ENCODE measurements around the gene NKAIN4.

The NKAIN4 gene

DNA sequence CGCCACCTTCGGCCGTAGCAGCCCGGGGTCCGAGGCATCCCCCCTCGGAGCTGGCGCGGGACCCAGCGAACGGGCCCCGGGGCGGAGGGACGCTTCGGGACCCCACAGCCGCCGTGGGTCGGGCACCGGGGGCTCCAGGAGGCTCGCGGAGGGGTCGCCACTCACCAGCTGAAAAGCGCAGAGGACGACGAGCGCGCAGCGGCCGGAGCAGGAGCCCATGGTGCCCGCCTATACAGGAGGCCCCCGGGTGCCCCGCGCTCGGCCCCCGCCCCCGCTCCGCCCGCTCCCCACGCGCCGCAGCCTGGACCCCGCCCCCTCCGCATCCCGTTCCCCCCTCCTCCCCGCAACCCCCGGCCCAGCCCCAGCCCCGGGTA lies at the start of gene NKAIN4:
Gene NKAIN4, minus strand, starts transcription at position 232 of the 374 bp plus-strand sequence. Its CDS starts 13 bp downstream, at position 219.
- DNase-seq (ENCODE audit: low read depth, low spot score), result no peak
- no peak within 1 kb of the TSS for H3K9ac ChIP-seq (ENCODE audit: insufficient read length)
- no peaks in the 10 kb centered on the region for H3K36me3 ChIP-seq (ENCODE audit: insufficient read depth, low read length)
- TF ChIP-seq FOXP2 (optimal IDR thresholded peaks at IDR 0.05; ENCODE audit: control extremely low read depth, extremely low read length, insufficient read depth) (no peak), POLR2AphosphoS5 (IDR thresholded peaks at IDR 0.05; ENCODE audit: borderline replicate concordance, low read depth, low read length) (no peak)
- no peak within 1 kb of the TSS for H3K4me3 ChIP-seq
- no peaks in the 10 kb centered on the region for H3K9me3 ChIP-seq (ENCODE audit: low read depth, low read length)
- no peak within 1 kb of the TSS for H3K27ac ChIP-seq

DNA sequence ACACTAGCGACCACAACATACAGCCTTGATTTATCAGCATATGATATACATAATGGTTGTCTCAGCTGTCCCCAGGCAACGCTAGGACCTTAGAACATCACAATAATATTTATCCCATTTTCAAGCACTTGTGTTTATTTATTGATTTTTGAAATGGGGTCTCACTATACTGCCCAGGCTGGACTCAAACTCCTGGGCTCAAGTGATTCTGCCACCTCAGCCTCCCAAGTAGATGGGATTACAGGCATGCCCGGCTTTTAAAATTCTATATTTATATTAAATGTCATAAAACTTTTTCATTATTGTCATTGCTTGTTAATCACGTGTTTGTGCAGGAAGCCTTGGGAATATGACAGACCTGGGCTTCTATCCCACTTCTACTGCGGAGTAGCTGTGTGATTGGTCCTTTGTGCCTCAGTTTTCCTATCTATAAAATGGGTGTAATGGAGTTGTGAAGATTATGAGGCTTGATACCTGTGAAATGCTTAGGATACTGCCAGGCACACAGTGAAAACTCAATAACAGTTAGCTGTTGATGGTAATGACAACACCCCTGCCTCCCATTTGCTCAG lies 48.9 kb upstream of the NKAIN4 start:
- Histone ChIP-seq H3K27ac (no peak overlapping the region), H3K4me3 (no peak overlapping the region), H3K9me3 (ENCODE audit: low read depth, low read length) (no peaks in the 10 kb centered on the region), H3K36me3 (ENCODE audit: insufficient read depth, low read length) (no peaks in the 10 kb centered on the region), H3K9ac (ENCODE audit: insufficient read length) (no peak overlapping the region)
- no peak for DNase-seq (ENCODE audit: low read depth, low spot score)
- no peak for TF ChIP-seq EZH2 (IDR thresholded peaks at IDR 0.05)
- no peak for TF ChIP-seq FOXP2 (optimal IDR thresholded peaks at IDR 0.05; ENCODE audit: control extremely low read depth, extremely low read length, insufficient read depth)
- TF ChIP-seq POLR2AphosphoS5 (IDR thresholded peaks at IDR 0.05; ENCODE audit: borderline replicate concordance, low read depth, low read length), result no peak

DNA sequence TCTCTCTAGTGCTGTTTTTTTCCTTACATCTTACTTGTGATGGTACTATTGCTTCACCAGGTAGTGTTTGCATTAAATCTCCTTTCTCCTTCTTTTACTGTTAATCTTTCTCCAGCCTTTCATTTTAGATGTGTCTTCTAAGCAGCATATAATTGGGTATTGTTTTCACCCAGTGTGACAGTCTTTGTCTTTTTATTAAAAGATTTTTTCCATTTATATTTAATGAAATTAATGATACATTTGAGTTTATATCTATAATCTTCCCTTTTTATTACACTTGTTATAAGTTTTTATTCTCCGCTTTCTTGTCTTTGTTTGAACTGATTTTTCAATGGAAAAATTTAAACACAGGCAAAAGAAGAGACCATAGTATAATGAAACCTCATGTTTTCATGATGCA lies 47.4 kb upstream of the NKAIN4 start:
- Histone ChIP-seq H3K27ac (no peak overlapping the region), H3K9me3 (ENCODE audit: low read depth, low read length) (no peaks in the 10 kb centered on the region), H3K9ac (ENCODE audit: insufficient read length) (no peak overlapping the region), H3K4me3 (no peak overlapping the region), H3K36me3 (ENCODE audit: insufficient read depth, low read length) (no peaks in the 10 kb centered on the region)
- no peak for DNase-seq (ENCODE audit: low read depth, low spot score)
- TF ChIP-seq FOXP2 (optimal IDR thresholded peaks at IDR 0.05; ENCODE audit: control extremely low read depth, extremely low read length, insufficient read depth) (no peak), POLR2AphosphoS5 (IDR thresholded peaks at IDR 0.05; ENCODE audit: borderline replicate concordance, low read depth, low read length) (no peak), EZH2 (IDR thresholded peaks at IDR 0.05) (no peak)

DNA sequence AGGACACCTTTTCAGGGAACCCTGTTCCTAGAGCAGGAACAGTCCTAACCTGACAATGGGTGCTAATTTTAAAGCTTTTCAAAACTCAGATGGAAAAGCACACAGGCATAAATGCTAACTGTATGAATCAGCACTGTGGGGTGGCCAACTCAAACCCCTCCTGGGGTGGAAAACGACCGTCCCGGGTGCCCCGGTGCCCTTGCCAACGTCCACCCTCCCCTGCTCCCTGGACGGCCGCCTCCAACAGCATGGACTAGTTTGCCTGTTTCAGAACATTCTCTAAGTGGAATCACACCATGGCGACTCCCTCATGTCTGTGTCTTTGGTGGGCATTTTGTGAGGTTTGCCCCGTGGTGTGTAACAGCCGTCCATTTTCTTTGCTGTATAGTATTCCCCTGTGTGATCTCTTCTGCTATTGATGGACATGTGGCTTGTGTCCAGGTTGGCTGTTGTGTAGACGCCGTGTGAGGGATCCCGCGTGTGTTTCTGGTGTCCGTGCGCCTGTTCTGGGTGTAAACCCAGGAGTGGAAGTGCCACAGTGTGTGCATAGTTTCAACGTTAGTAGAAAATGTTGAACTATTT lies 44.6 kb upstream of the NKAIN4 start:
- no peak for DNase-seq (ENCODE audit: low read depth, low spot score)

DNA sequence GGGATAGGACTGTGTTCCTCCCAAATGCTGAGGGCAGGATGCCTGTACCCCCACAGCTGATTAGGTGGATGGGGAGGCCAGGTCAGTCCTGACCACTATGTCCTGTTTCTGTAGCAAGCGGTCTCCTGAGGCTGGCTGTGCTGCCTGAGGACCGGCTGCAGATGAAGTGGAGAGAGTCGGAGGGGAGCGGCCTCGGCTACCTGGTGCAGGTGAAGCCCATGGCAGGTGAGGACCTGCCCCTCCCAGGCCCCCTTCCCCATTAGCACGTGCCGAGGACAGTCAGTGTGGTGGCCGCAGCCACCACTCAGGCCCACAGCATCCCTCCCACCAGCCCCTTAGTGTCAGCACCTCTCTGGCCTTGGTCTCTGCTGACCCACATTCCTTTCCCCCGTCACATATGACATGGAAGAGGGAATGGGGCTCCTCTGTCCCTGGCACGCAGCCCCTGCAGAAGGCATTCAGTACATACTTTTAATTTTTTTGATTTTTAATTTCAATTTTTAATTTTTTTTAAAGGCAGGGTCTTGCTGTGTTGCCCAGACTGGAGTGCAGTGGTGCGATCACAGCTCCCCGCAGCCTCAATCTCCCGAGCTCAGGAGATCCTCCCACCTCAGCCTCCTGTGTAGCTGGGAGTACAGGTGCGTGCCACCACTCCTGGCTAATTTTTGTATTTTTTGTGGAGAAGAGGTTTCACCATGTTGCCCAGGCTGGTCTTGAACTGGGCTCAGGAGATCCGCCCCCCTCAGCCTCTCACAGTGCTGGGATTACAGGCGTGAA lies 43.7 kb upstream of the NKAIN4 start:
- Histone ChIP-seq H3K36me3 (ENCODE audit: insufficient read depth, low read length) (no peaks in the 10 kb centered on the region), H3K9ac (ENCODE audit: insufficient read length) (no peak overlapping the region), H3K9me3 (ENCODE audit: low read depth, low read length) (no peaks in the 10 kb centered on the region), H3K27ac (no peak overlapping the region), H3K4me3 (no peak overlapping the region)
- DNase-seq (ENCODE audit: low read depth, low spot score), result no peak
- TF ChIP-seq FOXP2 (optimal IDR thresholded peaks at IDR 0.05; ENCODE audit: control extremely low read depth, extremely low read length, insufficient read depth), result no peak
- TF ChIP-seq EZH2 (IDR thresholded peaks at IDR 0.05), result no peak
- no peak for TF ChIP-seq POLR2AphosphoS5 (IDR thresholded peaks at IDR 0.05; ENCODE audit: borderline replicate concordance, low read depth, low read length)

More for the DNA sequence above, 44.6 kb upstream of the NKAIN4 start:
- TF ChIP-seq EZH2 (IDR thresholded peaks at IDR 0.05), result no peak
- no peak for TF ChIP-seq FOXP2 (optimal IDR thresholded peaks at IDR 0.05; ENCODE audit: control extremely low read depth, extremely low read length, insufficient read depth)
- Histone ChIP-seq H3K9ac (ENCODE audit: insufficient read length) (no peak overlapping the region), H3K9me3 (ENCODE audit: low read depth, low read length) (no peaks in the 10 kb centered on the region), H3K4me3 (no peak overlapping the region), H3K36me3 (ENCODE audit: insufficient read depth, low read length) (no peaks in the 10 kb centered on the region), H3K27ac (no peak overlapping the region)

DNA sequence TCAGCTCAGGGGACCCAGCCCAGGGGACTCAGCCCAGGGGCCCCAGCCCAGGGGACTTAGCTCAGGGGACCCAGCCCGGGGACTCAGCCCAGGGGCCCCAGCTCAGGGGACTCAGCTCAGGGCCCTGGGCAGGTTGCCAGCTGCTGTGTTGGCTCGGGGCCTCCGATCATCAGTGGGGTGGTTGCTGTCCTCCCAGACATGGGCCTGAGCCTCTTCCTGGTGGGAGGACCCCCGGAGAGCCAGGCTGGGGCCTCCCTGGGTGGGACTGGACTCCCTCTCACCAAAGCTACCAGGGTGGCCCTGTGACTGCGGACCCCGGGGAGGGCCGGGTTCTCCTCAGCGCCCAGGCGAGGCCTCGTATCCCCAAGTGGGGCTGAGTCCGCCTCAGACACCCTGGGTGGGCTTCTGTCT lies 43.1 kb upstream of the NKAIN4 start:
- Histone ChIP-seq H3K36me3 (ENCODE audit: insufficient read depth, low read length) (no peaks in the 10 kb centered on the region), H3K9ac (ENCODE audit: insufficient read length) (no peak overlapping the region), H3K9me3 (ENCODE audit: low read depth, low read length) (no peaks in the 10 kb centered on the region), H3K27ac (no peak overlapping the region), H3K4me3 (no peak overlapping the region)
- TF ChIP-seq EZH2 (IDR thresholded peaks at IDR 0.05) (no peak), POLR2AphosphoS5 (IDR thresholded peaks at IDR 0.05; ENCODE audit: borderline replicate concordance, low read depth, low read length) (no peak), FOXP2 (optimal IDR thresholded peaks at IDR 0.05; ENCODE audit: control extremely low read depth, extremely low read length, insufficient read depth) (no peak)
- DNase-seq (ENCODE audit: low read depth, low spot score), result no peak

DNA sequence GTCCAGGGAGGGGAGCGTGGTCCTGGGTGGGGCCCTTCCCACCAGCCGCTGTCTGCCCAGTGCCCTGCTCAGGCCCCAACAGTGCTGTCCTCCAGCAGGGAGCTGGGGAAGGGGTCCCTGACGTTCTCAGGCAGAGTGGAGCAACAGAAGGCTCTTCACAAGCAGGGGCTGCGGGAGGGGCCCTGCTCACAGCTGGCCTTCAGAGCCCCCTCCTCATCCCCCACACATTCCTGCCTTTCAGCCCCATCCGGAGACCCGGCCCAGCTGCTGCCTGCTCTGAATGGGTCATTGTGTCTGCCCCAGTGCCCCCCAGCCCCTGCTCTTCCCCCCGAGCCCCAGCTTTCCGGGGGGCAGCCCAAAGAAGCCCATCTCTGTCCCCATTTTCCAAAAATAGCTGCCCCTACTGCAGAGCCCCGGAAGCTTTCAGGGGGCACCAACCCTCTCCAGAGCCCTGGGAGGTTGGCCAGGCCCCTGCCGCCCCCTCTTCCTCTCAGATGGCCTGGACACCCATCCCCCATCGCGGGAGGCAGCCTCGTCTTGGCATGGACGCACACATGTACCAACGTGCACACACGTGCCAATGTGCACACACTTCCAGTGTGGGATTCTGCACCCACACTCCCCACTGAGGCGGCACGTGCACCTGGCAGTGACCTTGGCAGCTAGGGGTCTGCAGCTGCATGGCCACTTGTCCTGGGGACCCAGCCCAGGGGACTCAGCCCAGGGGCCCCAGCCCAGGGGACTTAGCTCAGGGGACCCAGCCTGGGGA lies 42.5 kb upstream of the NKAIN4 start:
- Histone ChIP-seq H3K36me3 (ENCODE audit: insufficient read depth, low read length) (no peaks in the 10 kb centered on the region), H3K9me3 (ENCODE audit: low read depth, low read length) (no peaks in the 10 kb centered on the region), H3K4me3 (no peak overlapping the region), H3K9ac (ENCODE audit: insufficient read length) (no peak overlapping the region), H3K27ac (no peak overlapping the region)
- TF ChIP-seq POLR2AphosphoS5 (IDR thresholded peaks at IDR 0.05; ENCODE audit: borderline replicate concordance, low read depth, low read length), result no peak
- TF ChIP-seq FOXP2 (optimal IDR thresholded peaks at IDR 0.05; ENCODE audit: control extremely low read depth, extremely low read length, insufficient read depth), result no peak
- TF ChIP-seq EZH2 (IDR thresholded peaks at IDR 0.05), result no peak
- no peak for DNase-seq (ENCODE audit: low read depth, low spot score)

DNA sequence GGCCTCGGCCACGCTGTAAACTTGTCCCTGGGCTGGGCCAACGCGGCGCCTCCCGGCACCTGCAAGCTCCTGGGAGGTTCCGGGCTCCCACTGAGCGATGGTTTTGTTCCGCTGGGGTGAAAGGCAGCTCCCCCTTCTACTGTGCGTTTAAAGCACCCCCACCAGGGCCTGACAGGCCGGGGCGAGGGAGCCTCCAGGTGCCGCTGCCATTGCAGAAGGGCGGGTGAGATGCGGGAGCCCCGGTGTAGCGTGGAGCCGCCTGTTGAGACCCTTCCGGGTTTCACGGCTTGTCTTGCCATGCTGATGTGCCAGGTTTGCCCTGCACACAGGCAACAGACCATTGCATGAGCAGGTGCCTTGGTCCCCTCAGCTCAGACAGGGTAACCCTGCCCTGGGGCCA lies 41.6 kb upstream of the NKAIN4 start:
- H3K36me3 ChIP-seq (ENCODE audit: insufficient read depth, low read length), result no peaks in the 10 kb centered on the region
- H3K27ac ChIP-seq, result no peak overlapping the region
- TF ChIP-seq FOXP2 (optimal IDR thresholded peaks at IDR 0.05; ENCODE audit: control extremely low read depth, extremely low read length, insufficient read depth) (no peak), EZH2 (IDR thresholded peaks at IDR 0.05) (no peak), POLR2AphosphoS5 (IDR thresholded peaks at IDR 0.05; ENCODE audit: borderline replicate concordance, low read depth, low read length) (no peak)
- no peaks in the 10 kb centered on the region for H3K9me3 ChIP-seq (ENCODE audit: low read depth, low read length)
- H3K9ac ChIP-seq (ENCODE audit: insufficient read length), result no peak overlapping the region
- DNase-seq (ENCODE audit: low read depth, low spot score), result no peak
- no peak overlapping the region for H3K4me3 ChIP-seq
